SH-SY5Y (cell line): ENCODE results near the gene SLC6A11.

Experiments used
- GATA2 ChIP-seq: IDR thresholded peaks from 2 replicates; pipeline ENCODE4 v1.6.1; 2011; ENCODE audit warnings: mild to moderate bottlenecking, low read depth, low read length
- GATA3 ChIP-seq: IDR thresholded peaks from 2 replicates; pipeline ENCODE4 v1.6.1; 2011; ENCODE audit warnings: low read depth, mild to moderate bottlenecking, low read length, moderate library complexity

DNA sequence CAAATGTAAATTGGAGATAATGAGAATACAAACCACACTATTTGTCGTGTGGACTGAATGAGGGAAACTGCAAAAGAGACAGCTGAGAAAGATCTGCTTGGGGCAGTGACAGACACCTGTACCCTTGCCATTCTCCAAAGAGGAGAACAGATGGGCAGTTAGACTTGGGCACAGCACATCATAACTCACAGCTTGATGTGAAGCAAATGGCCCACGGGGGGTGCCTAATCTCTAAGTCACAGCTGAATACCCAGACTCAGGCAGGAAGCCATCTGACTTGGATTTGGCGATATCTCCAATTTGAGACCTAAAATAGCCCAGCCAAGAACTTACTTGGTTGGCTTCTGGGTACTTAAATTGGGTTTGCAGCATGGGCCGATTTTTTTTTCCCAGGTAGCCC lies 10.0 kb upstream of the SLC6A11 start:
- TF ChIP-seq GATA2 = no peak
- no peak for TF ChIP-seq GATA3
